ENCODE data around the gene REC8.

DNA sequence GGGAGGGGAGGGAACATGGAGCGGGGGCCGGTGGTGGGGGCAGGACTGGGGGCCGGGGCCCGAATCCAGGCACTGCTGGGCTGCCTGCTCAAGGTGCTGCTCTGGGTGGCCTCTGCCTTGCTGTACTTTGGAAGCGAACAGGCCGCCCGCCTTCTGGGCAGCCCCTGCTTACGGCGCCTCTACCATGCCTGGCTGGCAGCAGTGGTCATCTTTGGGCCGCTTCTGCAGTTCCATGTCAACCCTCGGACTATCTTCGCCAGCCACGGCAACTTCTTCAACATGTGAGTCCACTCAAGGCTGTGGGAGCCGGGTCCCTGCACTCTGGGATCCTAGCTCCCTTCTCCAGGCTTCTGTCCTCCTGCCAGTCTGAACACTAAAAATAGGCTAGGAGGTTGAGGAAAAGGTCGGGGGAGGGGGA is 40.3 kb upstream of the REC8 start:
- TF ChIP-seq, protein P1, sequence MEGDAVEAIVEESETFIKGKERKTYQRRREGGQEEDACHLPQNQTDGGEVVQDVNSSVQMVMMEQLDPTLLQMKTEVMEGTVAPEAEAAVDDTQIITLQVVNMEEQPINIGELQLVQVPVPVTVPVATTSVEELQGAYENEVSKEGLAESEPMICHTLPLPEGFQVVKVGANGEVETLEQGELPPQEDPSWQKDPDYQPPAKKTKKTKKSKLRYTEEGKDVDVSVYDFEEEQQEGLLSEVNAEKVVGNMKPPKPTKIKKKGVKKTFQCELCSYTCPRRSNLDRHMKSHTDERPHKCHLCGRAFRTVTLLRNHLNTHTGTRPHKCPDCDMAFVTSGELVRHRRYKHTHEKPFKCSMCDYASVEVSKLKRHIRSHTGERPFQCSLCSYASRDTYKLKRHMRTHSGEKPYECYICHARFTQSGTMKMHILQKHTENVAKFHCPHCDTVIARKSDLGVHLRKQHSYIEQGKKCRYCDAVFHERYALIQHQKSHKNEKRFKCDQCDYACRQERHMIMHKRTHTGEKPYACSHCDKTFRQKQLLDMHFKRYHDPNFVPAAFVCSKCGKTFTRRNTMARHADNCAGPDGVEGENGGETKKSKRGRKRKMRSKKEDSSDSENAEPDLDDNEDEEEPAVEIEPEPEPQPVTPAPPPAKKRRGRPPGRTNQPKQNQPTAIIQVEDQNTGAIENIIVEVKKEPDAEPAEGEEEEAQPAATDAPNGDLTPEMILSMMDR (IDR thresholded peaks at IDR 0.05) = no peak
- TF ChIP-seq EP300 (IDR thresholded peaks at IDR 0.05) = no peak

Data from ovary (tissue), 3 donors.